HEK293 (cell line): ENCODE data around the gene KIF21B.

Experiments used
- CTCF ChIP-seq: fragments of 450-650 bp; formaldehyde crosslinking; IDR thresholded peaks from 2 replicates; pipeline ENCODE4 v1.5.1; 2016; ENCODE audit warnings: missing biosample characterization, missing genetic modification characterization
- OVOL3 ChIP-seq: fragments of 450-650 bp; formaldehyde crosslinking; IDR thresholded peaks from 2 replicates; pipeline ENCODE4 v1.5.1; 2016; ENCODE audit warnings: missing biosample characterization, missing genetic modification characterization
- SALL2 ChIP-seq: fragments of 450-650 bp; formaldehyde crosslinking; IDR thresholded peaks from 2 replicates; pipeline ENCODE4 v1.5.0; 2017; ENCODE audit warnings: missing biosample characterization, mild to moderate bottlenecking, missing genetic modification characterization, borderline replicate concordance
- SP2 ChIP-seq: fragments of 450-650 bp; formaldehyde crosslinking; IDR thresholded peaks from 2 replicates; pipeline ENCODE4 v1.5.1; 2016; ENCODE audit warnings: missing biosample characterization, missing genetic modification characterization
- ZBTB44 ChIP-seq: fragments of 450-650 bp; IDR thresholded peaks from 2 replicates; pipeline ENCODE4 v1.5.1; 2018; ENCODE audit warnings: missing biosample characterization, mild to moderate bottlenecking, missing genetic modification characterization
- ZBTB8A ChIP-seq: fragments of 450-650 bp; formaldehyde crosslinking; IDR thresholded peaks from 2 replicates; pipeline ENCODE4 v1.5.1; 2016; ENCODE audit warnings: missing biosample characterization, missing genetic modification characterization
- ZNF175 ChIP-seq: fragments of 450-650 bp; formaldehyde crosslinking; IDR thresholded peaks from 2 replicates; pipeline ENCODE4 v1.5.1; 2016; ENCODE audit warnings: missing biosample characterization, missing genetic modification characterization
- ZNF510 ChIP-seq: fragments of 450-650 bp; formaldehyde crosslinking; IDR thresholded peaks from 2 replicates; pipeline ENCODE4 v1.5.1; 2018; ENCODE audit warnings: mild to moderate bottlenecking, missing genetic modification characterization, missing biosample characterization; ENCODE audit not compliant: insufficient replicate concordance

GRCh38 chr1:200938955-200939354 lies 84.6 kb downstream of the KIF21B start:
- TF ChIP-seq SALL2 (tag by site-specific recombination) (no peak), ZNF175 (tag by site-specific recombination) (no peak), ZNF510 (tag by site-specific recombination) (no peak), CTCF (tag by site-specific recombination) (no peak), SP2 (tag by site-specific recombination) (no peak), ZBTB8A (tag by site-specific recombination) (no peak), ZBTB44 (tag by site-specific recombination) (no peak), OVOL3 (tag by site-specific recombination) (no peak)
